ENCODE data around the gene ARHGAP26. TPM values are rescaled to one million over a fixed set of nuclear protein-coding genes. Genes with fewer than 3 reads are reported as not detected.

ARHGAP26 gene
- total RNA-seq, 2 donors from 2014 or later = 31.8 to 39.5 TPM

DNA sequence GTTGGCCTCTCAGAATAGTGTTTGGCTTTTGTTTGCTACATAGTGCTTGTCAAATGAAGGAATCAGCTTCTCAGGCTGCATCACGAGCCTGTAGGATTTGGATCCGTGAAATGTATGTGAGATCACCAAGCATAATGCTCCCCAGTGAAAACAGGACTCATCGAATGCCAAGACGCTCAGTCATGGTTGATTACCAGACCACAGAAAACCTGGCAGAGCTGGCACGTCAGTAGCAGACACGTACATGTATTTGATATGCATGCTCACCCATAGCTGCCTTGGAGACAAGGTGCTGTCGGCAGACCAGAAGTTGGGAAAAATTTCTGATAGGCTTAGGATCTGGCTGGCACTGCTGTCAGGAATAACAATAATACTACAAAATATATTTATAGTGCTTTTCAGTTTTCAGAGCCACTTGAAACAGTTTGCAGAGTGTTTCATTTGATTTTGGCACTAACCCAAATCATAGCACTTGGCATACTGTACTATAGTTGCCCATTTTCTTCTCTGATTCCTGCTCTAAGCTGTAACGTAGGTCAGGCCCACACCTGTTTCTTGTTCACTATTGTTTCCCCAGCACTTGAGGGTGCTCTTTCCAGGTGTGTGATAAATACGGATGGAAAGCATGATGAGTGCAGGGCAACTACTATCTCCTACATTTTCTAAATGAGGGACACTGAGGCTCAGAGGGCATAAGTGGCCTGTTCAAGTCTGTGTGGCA, 407.2 kb downstream of the ARHGAP26 start:
- no peak for DNase-seq (ENCODE audit: low spot score)
- intact Hi-C loops (cut with DNase I) = no loop called here

DNA sequence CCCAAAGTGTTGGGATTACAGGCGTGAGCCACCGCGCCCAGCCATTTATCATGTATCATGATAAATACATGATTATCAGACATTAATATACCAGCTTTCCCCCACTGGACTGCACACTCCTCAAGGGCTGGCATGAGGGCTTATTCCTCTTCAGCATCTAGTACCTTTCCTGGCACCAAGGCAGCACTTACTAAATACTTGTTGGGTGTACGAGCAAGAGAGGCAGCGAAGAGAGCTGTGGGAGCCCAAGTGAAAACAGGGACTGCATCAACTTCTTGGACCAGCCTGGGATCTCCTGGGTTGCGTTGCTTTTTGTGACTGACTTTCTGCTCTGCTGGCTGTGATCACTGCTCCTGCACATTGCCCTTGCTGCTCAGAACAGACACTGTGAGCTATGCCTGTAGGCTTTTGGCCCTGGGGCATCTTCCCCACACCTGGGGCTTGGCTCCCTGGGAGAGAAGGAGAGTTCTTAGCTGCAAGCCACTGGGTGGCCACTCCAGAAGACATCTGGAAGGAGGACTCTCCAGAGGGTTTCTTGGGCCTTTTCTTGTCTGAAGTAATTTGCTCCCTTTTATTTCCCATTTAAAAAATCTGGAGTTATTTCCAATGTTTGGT, 409.1 kb downstream of the ARHGAP26 start:
- intact Hi-C loops (cut with DNase I) = no loop called here
- DNase-seq (ENCODE audit: low spot score) = no peak

DNA sequence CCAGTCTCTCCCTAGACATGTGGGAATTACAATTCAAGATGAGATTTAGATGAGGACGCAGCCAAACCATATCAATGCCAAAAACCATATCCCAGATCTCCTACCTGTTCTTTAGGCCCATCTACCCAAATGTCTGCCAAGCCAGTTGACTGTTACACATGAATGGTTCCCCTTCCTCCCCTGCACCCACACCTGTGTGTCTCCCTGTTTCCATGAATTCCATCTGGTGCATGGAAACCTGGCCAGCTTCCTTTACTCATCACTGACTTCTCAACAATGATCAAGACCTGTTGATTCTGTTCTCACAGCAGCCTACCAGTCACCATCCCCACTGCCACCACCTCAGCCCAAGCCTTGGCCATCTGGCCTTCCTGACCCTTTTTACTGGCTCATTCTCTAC, 410.6 kb downstream of the ARHGAP26 start:
- no peak for DNase-seq (ENCODE audit: low spot score)

DNA sequence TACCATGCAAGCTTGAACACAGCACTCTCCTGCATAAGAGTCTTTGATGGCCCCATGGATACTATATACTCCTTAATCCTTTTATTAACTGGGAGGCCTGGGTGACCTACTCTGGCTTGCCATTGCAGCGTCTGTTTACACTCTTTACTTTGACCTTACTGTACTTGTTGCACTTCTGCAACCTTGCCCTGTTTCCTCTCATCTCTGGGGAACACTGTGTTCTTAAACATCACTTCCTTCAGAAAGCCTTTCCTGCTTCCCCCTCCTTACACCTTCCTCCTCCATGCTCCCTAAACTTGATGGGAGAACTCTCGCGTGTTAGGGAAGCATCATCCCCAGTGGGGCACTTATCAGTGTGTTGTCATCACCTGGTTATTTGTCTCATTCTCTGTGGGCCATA, 411.0 kb downstream of the ARHGAP26 start:
- intact Hi-C loops (cut with DNase I) = no loop called here

More for the DNA sequence above, 410.6 kb downstream of the ARHGAP26 start:
- intact Hi-C loops (cut with DNase I) = no loop called here

DNA sequence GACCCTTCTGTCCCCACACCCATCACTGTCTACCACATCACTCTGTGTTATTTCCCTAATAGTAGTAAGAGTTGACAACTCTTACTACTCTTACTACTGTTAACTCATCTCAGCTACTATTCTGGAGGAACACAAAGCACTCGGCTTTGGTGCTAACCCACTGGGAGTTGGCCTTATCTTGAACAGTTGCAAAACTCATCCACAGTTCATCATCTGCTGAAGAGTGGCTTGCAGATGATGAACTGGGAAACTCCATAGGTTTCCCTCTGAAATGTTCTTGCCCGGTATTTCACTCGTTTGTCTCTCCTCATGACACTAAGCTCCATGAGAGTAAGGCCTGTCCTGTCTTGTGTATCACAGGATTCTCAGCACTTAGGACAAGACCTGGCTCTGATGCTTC, 411.9 kb downstream of the ARHGAP26 start:
- no peak for DNase-seq (ENCODE audit: low spot score)
- intact Hi-C loops (cut with DNase I) = no loop called here

More for the DNA sequence above, 411.0 kb downstream of the ARHGAP26 start:
- DNase-seq (ENCODE audit: low spot score) = no peak

DNA sequence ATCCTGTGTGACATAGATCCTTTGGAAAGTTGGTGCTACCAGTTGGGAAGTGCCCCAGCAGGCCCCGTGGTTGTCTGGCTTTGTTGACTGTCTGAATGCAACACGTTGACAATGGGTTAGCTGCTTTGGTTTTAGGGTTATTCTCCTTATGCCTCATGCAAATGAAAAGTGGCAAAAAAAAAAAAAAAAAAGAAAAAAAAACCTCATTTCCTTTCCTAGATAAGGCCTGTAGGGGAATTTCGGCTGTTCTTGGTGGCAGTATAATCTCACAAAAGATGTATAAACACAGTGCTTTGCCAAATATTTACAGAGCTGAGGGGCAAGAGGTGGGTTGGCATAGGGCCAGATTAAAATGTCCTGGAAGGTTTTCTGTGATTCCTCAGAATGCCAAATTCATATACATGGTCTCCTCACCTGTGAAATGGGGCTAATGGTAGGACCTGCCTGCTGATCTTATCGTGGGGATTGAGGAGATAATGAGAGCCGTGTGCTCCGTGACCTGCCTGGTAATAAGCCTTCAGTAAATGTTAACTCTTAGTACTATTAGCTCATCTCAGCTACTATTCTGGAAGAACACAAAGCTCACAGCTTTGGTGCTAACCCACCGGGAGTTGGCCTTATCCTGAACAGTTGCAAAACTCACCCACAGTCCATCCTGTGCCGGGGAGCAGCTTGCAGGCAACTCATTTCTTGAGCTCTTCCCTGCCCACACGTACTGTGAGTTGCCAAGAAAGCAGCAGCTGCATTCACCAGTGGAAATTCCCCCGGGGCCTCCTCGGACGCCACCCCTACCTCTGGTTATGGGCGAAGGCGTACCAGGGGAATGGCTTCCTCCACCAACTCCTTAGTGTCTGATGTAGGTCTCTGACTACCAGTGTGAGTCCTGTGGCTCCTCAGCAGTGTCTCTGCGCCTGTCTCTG, 413.0 kb downstream of the ARHGAP26 start:
- DNase-seq (ENCODE audit: low spot score) = no peak
- intact Hi-C loops (cut with DNase I) = no loop called here

DNA sequence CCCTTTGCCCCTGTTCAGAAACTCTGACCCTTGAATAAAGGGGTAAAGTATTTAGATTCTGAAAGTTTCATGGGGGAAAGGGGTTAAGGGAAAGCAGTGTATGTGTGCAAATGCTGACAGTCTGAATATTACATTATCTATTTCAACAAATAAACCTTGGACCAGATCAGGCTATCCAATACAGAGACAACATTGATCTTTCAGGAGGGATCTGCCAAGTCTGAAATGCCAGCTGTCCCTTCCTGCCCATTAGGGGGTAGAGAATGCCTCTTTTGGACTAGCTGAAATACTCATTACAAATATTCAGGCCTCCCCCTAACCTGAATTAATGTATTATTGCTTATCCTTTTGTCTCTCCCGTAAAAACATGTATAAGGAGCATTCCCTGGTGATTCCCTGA, 413.8 kb downstream of the ARHGAP26 start:
- intact Hi-C loops (cut with DNase I) = no loop called here
- DNase-seq (ENCODE audit: low spot score) = no peak

DNA sequence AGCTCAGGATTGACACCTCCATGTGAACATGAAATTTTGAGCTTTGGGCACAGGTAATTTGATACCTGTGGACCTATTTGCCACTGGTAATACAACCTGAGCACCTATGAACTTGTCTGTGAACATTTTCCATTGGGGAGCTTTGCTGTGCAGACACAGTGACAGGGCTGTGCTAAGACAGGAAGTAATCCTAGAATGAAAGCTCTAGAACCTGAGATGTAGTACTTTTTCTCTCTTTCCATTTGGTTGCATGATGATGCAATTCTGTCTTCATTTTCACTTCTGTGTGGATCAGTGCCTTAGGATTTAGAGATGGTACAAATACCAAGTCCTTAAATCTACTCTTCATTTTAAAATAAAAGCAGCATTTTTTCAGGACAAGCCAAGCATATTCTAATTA, 416.4 kb downstream of the ARHGAP26 start:
- DNase-seq (ENCODE audit: low spot score) = no peak
- intact Hi-C loops (cut with DNase I) = loop anchor here in 1 of 2 donors (5.0 kb wide), 1 partner anchor 1154 kb away; no protein-coding TSS in a partner anchor

DNA sequence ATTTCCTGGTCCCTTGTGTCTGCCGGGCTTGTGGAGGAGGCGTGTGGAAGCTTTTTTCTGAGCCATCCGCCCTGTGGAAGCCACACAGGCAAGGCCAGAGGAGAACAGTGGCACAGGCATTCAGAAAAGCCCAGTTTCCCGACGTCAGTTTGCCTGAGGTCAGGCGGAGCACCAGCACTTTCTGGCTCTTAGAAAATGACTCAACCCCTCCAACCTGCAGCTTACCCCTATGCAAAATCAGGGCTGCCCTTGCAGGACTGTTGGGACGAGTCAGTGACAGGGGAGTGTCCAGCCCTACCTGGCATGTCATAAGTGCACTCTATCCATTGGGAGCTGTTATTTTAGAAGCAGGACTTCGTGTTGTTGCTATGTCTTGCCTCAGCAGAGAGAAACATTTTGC, 417.3 kb downstream of the ARHGAP26 start:
- intact Hi-C loops (cut with DNase I) = loop anchor here in 1 of 2 donors (5.0 kb wide), 1 partner anchor 1155 kb away; no protein-coding TSS in a partner anchor

DNA sequence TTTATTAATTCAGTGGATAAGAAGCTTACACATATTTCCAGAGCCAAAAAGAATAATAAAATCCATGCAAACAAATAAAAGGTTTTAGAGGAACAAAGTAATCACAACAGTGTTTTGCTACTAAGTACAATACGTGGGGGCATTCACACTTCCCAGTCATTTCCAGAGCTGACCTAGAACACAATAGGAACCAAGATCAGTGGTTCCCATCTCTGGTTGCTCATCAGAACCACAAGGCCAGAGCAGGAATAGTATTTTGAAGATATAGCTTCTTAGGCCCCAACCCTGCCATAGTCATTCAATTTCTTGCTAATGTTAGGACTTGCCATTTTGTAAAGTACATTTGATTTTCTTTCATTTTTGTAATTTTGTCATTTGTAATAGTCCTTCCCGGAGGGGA, 417.9 kb downstream of the ARHGAP26 start:
- intact Hi-C loops (cut with DNase I) = loop anchor here in 1 of 2 donors (5.0 kb wide), 1 partner anchor 1156 kb away; no protein-coding TSS in a partner anchor
- DNase-seq (ENCODE audit: low spot score) = no peak

More for the DNA sequence above, 417.3 kb downstream of the ARHGAP26 start:
- DNase-seq (ENCODE audit: low spot score) = no peak

DNA sequence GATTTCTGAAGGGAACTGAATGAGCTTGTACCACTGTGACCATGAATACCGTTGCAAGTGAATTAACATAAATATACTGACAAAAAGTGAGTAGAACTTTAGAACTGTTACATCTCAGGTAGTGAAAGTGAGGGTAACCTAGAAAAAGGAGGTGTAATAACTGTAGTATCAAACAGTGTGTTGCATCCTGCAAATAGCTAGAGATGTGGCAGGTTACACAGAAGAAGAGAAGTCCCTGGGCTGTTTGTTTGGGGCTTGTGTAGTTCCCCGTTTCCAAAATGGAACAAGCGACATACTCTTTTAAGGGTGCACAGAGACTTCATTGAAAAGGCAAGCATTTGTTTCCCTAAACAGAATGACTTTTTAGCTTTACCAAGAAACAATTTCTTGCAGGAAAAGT, 418.5 kb downstream of the ARHGAP26 start:
- DNase-seq (ENCODE audit: low spot score) = no peak
- intact Hi-C loops (cut with DNase I) = loop anchor here in 1 of 2 donors (5.0 kb wide), 1 partner anchor 1156 kb away; no protein-coding TSS in a partner anchor

DNA sequence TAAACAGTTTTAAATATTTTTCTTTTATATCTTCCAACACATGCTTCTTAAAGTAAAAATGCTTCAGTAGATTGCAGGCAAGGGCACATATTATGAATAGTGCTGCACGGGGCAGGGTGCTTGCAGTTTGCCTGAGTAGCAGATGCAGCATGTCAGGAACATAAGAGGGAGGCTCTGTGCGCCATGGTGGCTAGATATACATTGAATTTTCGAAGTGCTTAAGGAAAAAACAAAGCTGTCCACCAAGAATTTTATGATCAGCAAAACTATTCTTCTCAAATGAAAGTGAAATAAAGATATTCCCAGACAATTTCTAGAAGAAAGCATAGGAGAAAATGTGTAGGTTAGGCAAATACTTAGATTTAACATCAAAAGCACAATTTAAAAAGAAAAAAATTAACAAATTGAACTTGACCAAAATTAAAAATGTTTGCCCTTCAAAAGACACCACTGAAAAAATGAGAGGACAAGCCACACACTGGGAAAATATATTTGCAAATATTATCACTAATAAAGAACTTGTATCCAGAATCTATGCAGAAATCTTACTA, 420.2 kb downstream of the ARHGAP26 start:
- intact Hi-C loops (cut with DNase I) = no loop called here
- no peak for DNase-seq (ENCODE audit: low spot score)

DNA sequence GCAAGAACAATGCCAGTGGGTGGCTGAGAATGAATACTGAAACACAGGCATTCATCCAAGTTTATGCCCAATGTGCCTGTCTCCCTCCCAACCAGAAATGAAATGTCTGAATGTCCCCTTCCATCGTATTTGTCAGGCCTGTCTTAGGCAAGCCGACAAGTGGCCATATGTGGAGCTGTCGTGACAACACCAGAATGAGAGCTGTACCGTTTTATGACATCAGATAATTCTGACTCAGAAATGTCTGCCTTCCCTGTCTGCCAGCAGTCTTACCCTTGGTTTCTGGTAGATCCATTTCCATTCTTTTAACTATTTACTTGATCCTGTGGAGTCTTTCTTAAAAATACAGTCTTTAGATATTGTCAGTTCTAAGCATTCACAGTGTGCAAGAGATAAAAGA, 421.5 kb downstream of the ARHGAP26 start:
- DNase-seq (ENCODE audit: low spot score) = no peak
- intact Hi-C loops (cut with DNase I) = no loop called here

DNA sequence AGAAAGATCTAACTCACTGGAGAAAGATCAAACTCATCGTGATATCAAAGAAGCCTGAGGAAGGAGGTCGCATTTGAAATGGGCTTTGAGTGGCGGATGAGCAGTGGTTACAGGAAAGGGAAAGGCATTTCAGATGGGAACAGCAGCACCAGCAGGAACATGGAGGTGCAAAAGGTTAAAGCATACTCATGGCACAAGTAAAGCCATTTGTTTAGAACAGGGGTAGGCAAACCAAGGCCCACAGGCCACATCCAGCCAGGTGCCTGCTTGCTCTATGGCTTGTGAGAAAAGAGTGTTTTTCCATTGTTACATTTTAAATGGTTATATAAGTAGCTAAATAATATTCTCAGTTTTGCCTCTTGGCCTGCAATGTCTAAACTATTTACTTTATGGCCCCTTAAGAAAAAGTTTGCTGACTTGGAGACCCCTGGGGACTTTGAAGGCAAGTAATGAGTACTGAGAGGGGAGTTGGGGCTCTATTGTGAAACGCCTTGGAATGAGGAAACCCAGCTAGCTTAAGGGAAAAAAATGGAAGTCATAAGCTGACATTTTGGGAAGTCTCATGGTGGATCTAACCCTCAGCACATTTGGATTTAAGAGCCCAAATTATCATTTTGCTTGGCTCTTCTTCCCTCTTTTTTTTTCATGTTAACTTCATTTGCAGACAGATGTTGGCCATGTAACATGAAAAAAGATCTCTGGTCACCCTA, 422.2 kb downstream of the ARHGAP26 start:
- DNase-seq (ENCODE audit: low spot score) = no peak
- intact Hi-C loops (cut with DNase I) = no loop called here

DNA sequence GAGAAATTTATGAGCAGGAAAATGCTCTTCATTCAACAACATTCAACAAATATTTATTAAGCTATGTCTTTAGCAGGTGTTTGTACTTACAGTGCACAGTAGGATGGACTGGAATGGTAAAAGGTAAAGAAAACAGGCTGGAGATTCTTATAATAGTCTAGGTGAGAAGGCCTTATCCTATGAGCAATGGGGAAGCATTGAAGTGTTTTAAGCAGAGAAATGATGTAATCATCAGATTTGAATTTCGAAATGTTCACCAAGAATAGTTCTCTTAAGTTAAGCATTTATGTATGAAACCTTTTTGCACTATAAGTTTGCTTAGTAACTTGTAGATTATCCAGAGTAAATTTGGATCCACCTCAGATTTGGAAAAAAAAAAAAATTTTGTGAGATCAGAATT, 424.0 kb downstream of the ARHGAP26 start:
- no peak for DNase-seq (ENCODE audit: low spot score)
- intact Hi-C loops (cut with DNase I) = no loop called here

DNA sequence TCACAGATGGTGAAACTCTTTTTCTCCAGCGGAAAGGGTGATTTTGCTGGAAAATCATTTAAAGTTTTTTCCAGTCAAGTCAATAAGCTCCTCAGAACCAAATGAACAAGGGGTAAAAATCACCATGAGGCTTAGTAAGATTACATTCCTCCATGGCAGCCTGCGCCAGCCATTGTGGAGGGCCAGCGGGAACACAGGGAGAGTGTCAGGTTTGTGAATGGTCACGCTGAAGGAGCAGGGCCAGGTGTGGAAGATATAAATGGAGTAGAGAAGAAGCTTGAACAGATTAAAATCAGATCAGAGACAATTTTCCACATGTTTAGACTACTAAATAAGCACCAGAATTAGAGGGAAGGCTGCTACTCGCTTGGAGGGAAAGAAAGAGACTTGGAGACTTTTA, 424.5 kb downstream of the ARHGAP26 start:
- intact Hi-C loops (cut with DNase I) = no loop called here
- DNase-seq (ENCODE audit: low spot score) = no peak

DNA sequence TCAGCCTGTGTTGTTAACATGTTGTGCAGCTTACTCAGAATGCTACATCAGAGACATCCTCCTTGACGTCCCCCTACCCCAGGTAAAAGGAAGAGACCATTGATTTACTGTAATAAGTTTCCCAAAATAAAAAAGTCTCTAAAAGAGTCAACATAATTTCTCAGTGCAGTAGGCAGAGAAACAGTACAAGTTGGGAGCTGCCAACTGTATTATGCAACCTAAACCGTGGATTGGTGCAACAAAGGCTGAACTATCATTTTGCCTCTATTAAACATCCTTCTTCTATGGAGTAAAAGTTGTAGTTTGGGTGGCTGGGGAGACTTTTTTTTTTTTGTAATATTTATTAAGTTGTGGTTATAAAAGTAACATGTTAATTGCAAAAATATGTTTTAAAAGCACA, 425.3 kb downstream of the ARHGAP26 start:
- no peak for DNase-seq (ENCODE audit: low spot score)
- intact Hi-C loops (cut with DNase I) = no loop called here

DNA sequence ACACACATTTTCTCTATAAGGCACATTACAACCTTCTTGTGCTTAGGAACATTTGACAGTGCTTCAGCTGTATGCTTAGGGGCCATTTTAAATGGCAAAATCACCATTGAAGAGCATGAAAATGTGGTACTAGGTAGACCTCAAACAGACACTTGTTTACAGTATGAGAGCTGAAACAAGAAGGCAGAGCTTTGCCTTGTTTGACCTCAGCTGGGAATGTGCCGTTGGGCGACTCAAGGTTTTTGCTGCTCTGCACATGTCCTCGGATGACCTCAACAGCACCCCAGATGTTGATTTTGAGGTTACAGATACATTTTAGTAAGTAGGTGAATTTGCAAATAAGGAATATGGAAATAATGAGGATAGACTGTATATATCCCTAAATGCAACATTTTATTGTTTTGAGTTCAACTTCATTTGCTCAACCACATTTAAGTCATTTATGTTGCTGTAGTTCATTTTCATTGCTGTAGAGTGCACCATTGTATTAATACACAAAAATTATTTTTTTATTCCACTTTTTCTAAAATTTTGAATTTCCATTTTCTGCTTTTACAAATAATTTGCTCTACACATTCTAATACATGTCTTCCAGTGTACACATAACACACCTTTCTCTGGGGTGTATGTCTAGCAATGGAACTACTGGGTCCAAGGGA, 426.6 kb downstream of the ARHGAP26 start:
- no peak for DNase-seq (ENCODE audit: low spot score)
- intact Hi-C loops (cut with DNase I) = no loop called here

All from posterior vena cava (tissue), 2 donors.